IPS DF 6.9 (cell line): Measurements from ENCODE around the gene SALL4.
"Not testable (repeated sequence)": the region's sequence is repeated elsewhere in the genome, so short reads cannot be mapped to it uniquely, and the experiment has no call there.

Experiments
- DNase-seq: peaks from one replicate; pipeline ENCODE4 v3.0.0-alpha.2; 2013; ENCODE audit warnings: low read depth, low spot score
- H3K27ac ChIP-seq: one replicate; pipeline ENCODE4 v1.5.1; 2013; ENCODE audit warnings: low read length, control low read depth
- H3K27me3 ChIP-seq: 2 replicates; pipeline ENCODE4 v1.6.1; 2013; ENCODE audit warnings: mild to moderate bottlenecking, low read length; ENCODE audit not compliant: control insufficient read depth, insufficient read depth
- H3K36me3 ChIP-seq: 2 replicates; pipeline ENCODE4 v1.6.1; 2013; ENCODE audit warnings: low read length; ENCODE audit not compliant: control insufficient read depth, insufficient read depth
- H3K4me1 ChIP-seq: 2 replicates; pipeline ENCODE4 v1.6.1; 2013; ENCODE audit warnings: low read length; ENCODE audit not compliant: control insufficient read depth, insufficient read depth
- H3K4me3 ChIP-seq: 2 replicates; pipeline ENCODE4 v1.5.1; 2013; ENCODE audit warnings: mild to moderate bottlenecking, low read length
- H3K9me3 ChIP-seq: 2 replicates; pipeline ENCODE4 v1.6.1; 2013; ENCODE audit warnings: low read length, inconsistent platforms; ENCODE audit not compliant: control insufficient read depth, insufficient read depth
- WGBS: extraction: QIAGEN DNeasy Blood & Tissue Kit; methylation state at CpG from one replicate; pipeline ENCODE4 v1.1.7; 2013; ENCODE audit warnings: mixed read lengths, missing lambda C conversion rate; ENCODE audit not compliant: insufficient read length, insufficient coverage; 5-methylcytosine and 5-hydroxymethylcytosine counted together

SALL4 gene

GRCh38 chr20:51766994-51767866 is 35.1 kb downstream of the SALL4 start:
- no peak overlapping the region for H3K27ac ChIP-seq
- H3K27me3 ChIP-seq, result no peaks in the 10 kb centered on the region
- H3K9me3 ChIP-seq, result no peaks in the 10 kb centered on the region
- H3K4me3 ChIP-seq, result peak overlapping the region; percentile 40; the same call in 1 of the 2 replicates
- peak; percentile 61 for DNase-seq
- no peaks in the 10 kb centered on the region; the same call in 1 of the 2 replicates for H3K4me1 ChIP-seq
- no peaks in the 10 kb centered on the region for H3K36me3 ChIP-seq
- no CpG with 5 or more reads among the region's 61 CpGs for WGBS

DNA sequence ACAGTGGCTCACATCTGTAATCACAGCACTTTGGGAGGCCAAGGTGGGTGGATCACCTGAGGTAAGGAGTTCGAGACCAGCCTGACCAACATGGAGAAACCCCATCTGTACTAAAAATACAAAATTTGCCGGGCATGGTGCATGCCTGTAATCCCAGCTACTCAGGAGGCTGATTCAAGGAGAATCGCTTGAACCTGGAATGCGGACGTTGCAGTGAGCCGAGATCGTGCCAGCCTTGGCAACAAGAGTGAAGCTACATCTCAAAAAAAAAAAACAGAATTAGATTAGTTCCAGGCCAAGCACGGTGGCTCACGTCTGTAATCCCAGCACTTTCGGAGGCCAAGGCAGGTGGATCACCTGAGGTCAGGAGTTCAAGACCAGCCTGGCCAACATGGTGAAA is 36.9 kb downstream of the SALL4 start:
- not testable (repeated sequence) for H3K9me3 ChIP-seq, DNase-seq, H3K4me1 ChIP-seq, H3K4me3 ChIP-seq, H3K27me3 ChIP-seq, H3K27ac ChIP-seq, H3K36me3 ChIP-seq
- WGBS, result no CpG with 5 or more reads among the region's 10 CpGs

- no peaks in the 10 kb centered on the region; the same call in 1 of the 2 replicates for H3K4me1 ChIP-seq
- H3K9me3 ChIP-seq, result no peaks in the 10 kb centered on the region; the same call in 1 of the 2 replicates
These were observed 38.2 kb downstream of the SALL4 start for GRCh38 chr20:51763965-51764602.

GRCh38 chr20:51760905-51761546 is 41.3 kb downstream of the SALL4 start:
- Histone ChIP-seq H3K4me1 (no peaks in the 10 kb centered on the region), H3K27ac (no peak overlapping the region), H3K4me3 (no peak overlapping the region), H3K27me3 (no peaks in the 10 kb centered on the region), H3K9me3 (no peaks in the 10 kb centered on the region; the same call in 1 of the 2 replicates), H3K36me3 (no peaks in the 10 kb centered on the region)
- no peak for DNase-seq
- no CpG with 5 or more reads among the region's 14 CpGs for WGBS

More at GRCh38 chr20:51763965-51764602, 38.2 kb downstream of the SALL4 start:
- Histone ChIP-seq H3K27me3 (no peaks in the 10 kb centered on the region), H3K4me3 (no peak overlapping the region), H3K36me3 (no peaks in the 10 kb centered on the region), H3K27ac (no peak overlapping the region)
- WGBS, result no CpG with 5 or more reads among the region's 6 CpGs
- no peak for DNase-seq

DNA sequence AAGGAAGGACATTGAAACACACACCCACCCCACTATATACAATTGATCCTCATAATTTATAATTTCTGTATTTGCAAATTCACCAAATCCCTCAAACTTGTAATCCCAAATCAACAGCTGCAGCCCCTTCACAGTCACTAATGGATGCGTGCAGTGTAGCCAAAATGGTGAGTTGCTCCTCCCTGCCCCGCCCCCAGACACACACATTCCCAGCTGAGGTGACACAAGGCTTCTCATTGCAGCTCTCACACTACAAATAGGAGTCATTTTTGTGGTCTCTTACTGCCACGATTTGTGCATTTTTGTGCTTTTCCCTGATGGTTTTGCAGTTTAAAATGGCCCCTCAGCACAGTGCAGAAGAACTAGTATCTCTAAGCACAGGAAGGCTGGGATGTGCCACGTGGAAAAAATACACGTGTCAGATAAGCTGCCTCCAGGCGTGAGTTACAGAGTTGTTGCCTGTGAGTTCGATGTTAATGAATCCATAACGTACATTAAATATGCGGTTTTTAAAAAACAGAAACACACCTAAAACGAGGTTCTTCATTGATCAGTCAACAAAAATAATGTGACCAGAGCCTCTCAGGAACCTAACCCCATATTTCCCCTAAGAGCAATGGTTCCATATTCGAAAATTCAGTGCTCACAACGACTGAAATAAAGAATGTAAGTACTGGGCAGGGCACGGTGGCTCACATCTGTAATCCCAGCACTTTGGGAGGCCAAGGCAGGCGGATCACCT is 42.4 kb downstream of the SALL4 start:
- Histone ChIP-seq H3K27me3 (no peaks in the 10 kb centered on the region), H3K4me1 (no peaks in the 10 kb centered on the region), H3K4me3 (no peak overlapping the region), H3K36me3 (no peaks in the 10 kb centered on the region), H3K27ac (no peak overlapping the region), H3K9me3 (no peaks in the 10 kb centered on the region; the same call in 1 of the 2 replicates)
- no peak for DNase-seq
- no CpG with 5 or more reads among the region's 14 CpGs for WGBS

- Histone ChIP-seq H3K4me1 (no peaks in the 10 kb centered on the region), H3K36me3 (no peaks in the 10 kb centered on the region), H3K27ac (no peak overlapping the region), H3K27me3 (no peaks in the 10 kb centered on the region), H3K9me3 (no peaks in the 10 kb centered on the region; the same call in 1 of the 2 replicates), H3K4me3 (no peak overlapping the region)
- no CpG with 5 or more reads among the region's 12 CpGs for WGBS
- no peak for DNase-seq
These were observed 43.3 kb downstream of the SALL4 start for GRCh38 chr20:51758978-51759544.

- Histone ChIP-seq H3K36me3 (no peaks in the 10 kb centered on the region), H3K4me1 (no peaks in the 10 kb centered on the region), H3K9me3 (no peaks in the 10 kb centered on the region; the same call in 1 of the 2 replicates), H3K4me3 (no peak overlapping the region), H3K27ac (no peak overlapping the region), H3K27me3 (no peaks in the 10 kb centered on the region)
- DNase-seq, result no peak
- no CpG with 5 or more reads among the region's 10 CpGs for WGBS
These were observed 45.1 kb downstream of the SALL4 start for GRCh38 chr20:51757226-51757625.

- no peaks in the 10 kb centered on the region for H3K27me3 ChIP-seq
- no CpG with 5 or more reads among the region's 3 CpGs for WGBS
- H3K4me3 ChIP-seq, result no peak overlapping the region
- no peaks in the 10 kb centered on the region for H3K36me3 ChIP-seq
- no peak for DNase-seq
- no peaks in the 10 kb centered on the region; the same call in 1 of the 2 replicates for H3K9me3 ChIP-seq
- no peaks in the 10 kb centered on the region for H3K4me1 ChIP-seq
- no peak overlapping the region for H3K27ac ChIP-seq
These were observed 45.7 kb downstream of the SALL4 start for GRCh38 chr20:51756653-51757052.

GRCh38 chr20:51753220-51753619 is 49.1 kb downstream of the SALL4 start:
- not testable (repeated sequence) for H3K4me1 ChIP-seq, H3K36me3 ChIP-seq, H3K4me3 ChIP-seq, H3K9me3 ChIP-seq, DNase-seq, H3K27me3 ChIP-seq, H3K27ac ChIP-seq
- WGBS, result no CpG with 5 or more reads among the region's 8 CpGs
